OCI-LY7 (cell line): ENCODE results near the gene BTF3. TPM values are rescaled to one million over a fixed set of nuclear protein-coding genes. Genes with fewer than 3 reads are reported as not detected.
"Not testable (repeated sequence)": the region's sequence is repeated elsewhere in the genome, so short reads cannot be mapped to it uniquely, and the experiment has no call there.

Source experiments
- BruUV-seq: library from RNA; stranded (reverse); fragments of 400-500 nt; replicated peaks from 2 replicates; lab custom pipeline; 2021; lab: Mats Ljungman, UMichigan
- CTCF ChIA-PET: fragments of 300-600 bp; sonication (Branson Sonifier 250); formaldehyde crosslinking; loops from one replicate; lab custom pipeline; 2022; ENCODE audit warnings: antibody characterized with exemption; ENCODE audit not compliant: unreplicated experiment; lab: Charles Lee
- POLR2A ChIA-PET: fragments of 300-600 bp; sonication (Branson Sonifier 250); formaldehyde crosslinking; loops from one replicate; lab custom pipeline; 2022; ENCODE audit warnings: antibody characterized with exemption; lab: Charles Lee
- DNase-seq: peaks from one replicate; pipeline ENCODE4 v3.0.0-alpha.2; 2015; ENCODE audit warnings: low spot score
- H2AFZ ChIP-seq: fragments of 200-600 bp; sonication (generic), shearing (Covaris generic); 2 replicates; pipeline ENCODE4 v1.6.1; 2014; ENCODE audit warnings: mild to moderate bottlenecking, antibody characterized with exemption, low read length, moderate library complexity
- H3K27ac ChIP-seq: fragments of 200-600 bp; sonication (generic); 2 replicates; pipeline ENCODE4 v1.5.1; 2014; ENCODE audit warnings: mixed run types, low read depth, mild to moderate bottlenecking, moderate library complexity, low read length, inconsistent platforms; ENCODE audit not compliant: poor library complexity, severe bottlenecking
- H3K36me3 ChIP-seq: fragments of 200-600 bp; sonication (generic); 2 replicates; pipeline ENCODE4 v1.6.1; 2014; ENCODE audit warnings: mild to moderate bottlenecking, antibody characterized with exemption, low read length, moderate library complexity, mixed read lengths; ENCODE audit not compliant: insufficient read depth
- H3K4me1 ChIP-seq: fragments of 200-600 bp; sonication (generic); 2 replicates; pipeline ENCODE4 v1.5.1; 2014; ENCODE audit warnings: mild to moderate bottlenecking, low read length; ENCODE audit not compliant: insufficient read depth, poor library complexity, severe bottlenecking
- H3K4me2 ChIP-seq: fragments of 200-600 bp; sonication (generic); 2 replicates; pipeline ENCODE4 v1.6.1; 2014; ENCODE audit warnings: mild to moderate bottlenecking, low read length
- H3K4me3 ChIP-seq: fragments of 200-600 bp; sonication (generic); 2 replicates; pipeline ENCODE4 v1.5.1; 2014; ENCODE audit warnings: mild to moderate bottlenecking, low read depth, low read length; ENCODE audit not compliant: poor library complexity, severe bottlenecking
- H3K79me2 ChIP-seq: fragments of 200-600 bp; sonication (generic); 2 replicates; pipeline ENCODE4 v1.6.1; 2016; ENCODE audit warnings: low read depth, mild to moderate bottlenecking, low read length, moderate library complexity, mixed read lengths; ENCODE audit not compliant: insufficient read depth
- H3K9me2 ChIP-seq: fragments of 200-600 bp; sonication (generic); 2 replicates; pipeline ENCODE4 v1.6.1; 2016; ENCODE audit warnings: mild to moderate bottlenecking, low read length, mixed read lengths; ENCODE audit not compliant: insufficient read depth
- H3K9me3 ChIP-seq: fragments of 200-600 bp; sonication (generic); 2 replicates; pipeline ENCODE4 v1.6.1; 2014; ENCODE audit warnings: mild to moderate bottlenecking, mixed run types, low read length, mixed read lengths
- H4K20me1 ChIP-seq: fragments of 200-600 bp; sonication (generic); 2 replicates; pipeline ENCODE4 v1.6.1; 2014; ENCODE audit warnings: mild to moderate bottlenecking, antibody characterized with exemption, low read length, moderate library complexity, mixed read lengths; ENCODE audit not compliant: insufficient read depth
- CTCF ChIP-seq: fragments of 200-600 bp; sonication (generic); conservative IDR thresholded peaks from 2 replicates; pipeline ENCODE4 v1.5.1; 2014; ENCODE audit warnings: mild to moderate bottlenecking, antibody characterized with exemption, low read length, moderate library complexity, mixed read lengths
- EZH2phosphoT487 ChIP-seq: fragments of 200-600 bp; sonication (generic); IDR thresholded peaks from 2 replicates; pipeline ENCODE4 v1.6.1; 2018; ENCODE audit warnings: low read depth, borderline replicate concordance, mild to moderate bottlenecking, mixed run types, antibody characterized with exemption, low read length, moderate library complexity, mixed read lengths
- intact Hi-C: fragments of 100-400 bp; cut with micrococcal nuclease; formaldehyde crosslinking; loops from one replicate; pipeline ENCODE4 v1.10.0; 2022; ENCODE audit not compliant: unreplicated experiment
- total RNA-seq, 2 experiments: library from RNA; depleted of rRNA in 1 of 2; stranded (reverse); fragments of >200 nt in 1 of 2; shearing (Covaris generic) in 1 of 2; gene quantifications; 2 replicates each; pipeline ENCODE4 v1.2.3, GENCODE V29; 2014 to 2022

Gene BTF3
- total RNA-seq, 2 experiments from 2014 or later, result 350 to 736 TPM

GRCh38 chr5:73484511-73484910 lies 13.7 kb upstream of the BTF3 start:
- no peak for DNase-seq
- H3K4me1 ChIP-seq, result no peaks in the 10 kb centered on the region
- no peak overlapping the region for H3K4me3 ChIP-seq
- no peaks in the 10 kb centered on the region for H3K9me2 ChIP-seq
- CTCF ChIA-PET, result no interaction called here
- POLR2A ChIA-PET, result no interaction called here
- no peak for TF ChIP-seq CTCF
- no peak for TF ChIP-seq EZH2phosphoT487
- intact Hi-C loops, result no loop called here
- H3K9me3 ChIP-seq, result no peaks in the 10 kb centered on the region
- no peaks in the 10 kb centered on the region for H3K79me2 ChIP-seq
- H3K36me3 ChIP-seq, result no peaks in the 10 kb centered on the region
- H3K27ac ChIP-seq, result no peak overlapping the region
- BruUV-seq, result no TSS peak
- no peak overlapping the region for H3K4me2 ChIP-seq
- no peaks in the 10 kb centered on the region for H4K20me1 ChIP-seq
- H2AFZ ChIP-seq, result no peak overlapping the region

- BruUV-seq, result no TSS peak
- no peak for DNase-seq
- H3K36me3 ChIP-seq, result no peaks in the 10 kb centered on the region
- no peaks in the 10 kb centered on the region for H3K9me2 ChIP-seq
- H3K4me3 ChIP-seq, result no peak overlapping the region
- H4K20me1 ChIP-seq, result no peaks in the 10 kb centered on the region
- POLR2A ChIA-PET, result interaction anchor here (0.9 kb wide), 1 partner anchor 11 kb away, joined by 3 read pairs; no protein-coding TSS in a partner anchor
- no peaks in the 10 kb centered on the region for H3K4me1 ChIP-seq
- H3K27ac ChIP-seq, result no peak overlapping the region
- H2AFZ ChIP-seq, result no peak overlapping the region
- intact Hi-C loops, result no loop called here
- H3K9me3 ChIP-seq, result no peaks in the 10 kb centered on the region
- CTCF ChIA-PET, result no interaction called here
- TF ChIP-seq EZH2phosphoT487, result no peak
- TF ChIP-seq CTCF, result no peak
- no peak overlapping the region for H3K4me2 ChIP-seq
- no peaks in the 10 kb centered on the region for H3K79me2 ChIP-seq
Observed at GRCh38 chr5:73485715-73486114, 12.5 kb upstream of the BTF3 start.

- no peaks in the 10 kb centered on the region for H3K9me2 ChIP-seq
- intact Hi-C loops, result no loop called here
- no peak for TF ChIP-seq EZH2phosphoT487
- TF ChIP-seq CTCF, result no peak
- H3K36me3 ChIP-seq, result no peaks in the 10 kb centered on the region
- DNase-seq, result no peak
- CTCF ChIA-PET, result no interaction called here
- no peak overlapping the region for H3K4me2 ChIP-seq
- H3K27ac ChIP-seq, result no peak overlapping the region
- no peak overlapping the region for H3K4me3 ChIP-seq
- no peaks in the 10 kb centered on the region for H3K9me3 ChIP-seq
- H3K79me2 ChIP-seq, result no peaks in the 10 kb centered on the region
- POLR2A ChIA-PET, result interaction anchor here (0.9 to 1.0 kb wide), 2 partner anchors 10 to 13 kb away, joined by 3 read pairs; no protein-coding TSS in a partner anchor
- no peak overlapping the region for H2AFZ ChIP-seq
- no peaks in the 10 kb centered on the region for H4K20me1 ChIP-seq
- no TSS peak for BruUV-seq
- H3K4me1 ChIP-seq, result no peaks in the 10 kb centered on the region
Observed at GRCh38 chr5:73486119-73486899, 11.9 kb upstream of the BTF3 start.

- DNase-seq, BruUV-seq: not testable (repeated sequence)
Observed at GRCh38 chr5:73487257-73487656, 11.0 kb upstream of the BTF3 start.

More at GRCh38 chr5:73487257-73487656, 11.0 kb upstream of the BTF3 start:
- H3K9me2 ChIP-seq, H2AFZ ChIP-seq, H3K4me1 ChIP-seq, H3K79me2 ChIP-seq, H4K20me1 ChIP-seq, H3K4me3 ChIP-seq, intact Hi-C loops, H3K36me3 ChIP-seq, H3K9me3 ChIP-seq, H3K27ac ChIP-seq, H3K4me2 ChIP-seq, CTCF ChIA-PET: not testable (repeated sequence)
- POLR2A ChIA-PET, result interaction anchor here (0.6 to 1.0 kb wide), 2 partner anchors 12 to 119 kb away, joined by 3 read pairs; no protein-coding TSS in a partner anchor
